AG10803 (cell line): Measurements from ENCODE around the gene ADAMTS4.
"Not testable (repeated sequence)": the region's sequence is repeated elsewhere in the genome, so short reads cannot be mapped to it uniquely, and the experiment has no call there.

Experiments
- DNase-seq: peaks from one replicate; pipeline ENCODE4 v3.0.0; 2010; ENCODE audit warnings: low read depth
- H3K4me3 ChIP-seq: 2 replicates; pipeline ENCODE4 v1.5.1; 2011; ENCODE audit warnings: mild to moderate bottlenecking, low read length, control low read depth
- TF ChIP-seq, protein P1 (sequence below): conservative IDR thresholded peaks from 2 replicates; pipeline ENCODE4 v1.5.1; 2011; ENCODE audit warnings: mild to moderate bottlenecking, low read length, control low read depth, inconsistent platforms

Gene ADAMTS4

DNA sequence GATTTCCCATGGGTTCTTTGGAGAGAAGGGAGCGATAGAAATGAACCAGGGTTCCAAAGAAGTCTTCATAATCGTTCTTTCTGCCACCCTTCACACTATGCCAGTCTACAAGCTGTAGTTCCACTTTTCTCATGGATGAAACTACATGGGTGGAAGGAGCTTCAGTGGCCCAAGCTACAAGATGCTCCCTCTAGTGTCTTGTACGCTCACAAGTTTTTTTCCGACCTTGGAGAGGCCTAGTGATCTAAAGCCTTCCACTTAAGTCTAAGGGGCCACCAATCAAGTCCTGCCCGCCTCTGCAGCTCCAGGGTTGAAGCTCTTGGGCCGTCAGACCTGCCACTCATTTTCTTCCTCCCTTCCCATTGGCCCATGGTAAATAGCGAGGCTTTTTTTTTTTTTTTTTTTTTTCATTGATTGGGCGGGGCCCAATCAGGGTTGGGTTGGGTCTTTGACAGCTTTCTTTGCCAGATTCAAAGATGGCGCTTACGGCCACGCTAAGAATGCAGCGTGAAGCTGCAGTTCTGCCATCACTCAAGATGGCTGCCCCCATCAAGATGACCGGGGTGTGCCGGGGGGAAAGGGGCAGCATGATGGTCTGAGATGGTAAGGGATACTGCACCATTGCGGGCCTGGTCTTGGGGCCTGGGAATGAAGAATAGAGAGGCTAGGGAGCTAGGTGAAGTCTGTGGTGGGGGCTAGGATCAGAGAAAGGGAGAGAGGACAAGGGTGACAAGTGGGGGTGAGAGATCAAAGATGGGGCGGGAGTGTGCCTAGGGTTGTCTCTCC lies 26.9 kb upstream of the ADAMTS4 start, which contains the start of gene TOMM40L:
TSS of gene TOMM40L (plus strand) at position 527 of the 786 bp plus-strand sequence. CDS start 430 bp downstream, outside the sequence.
- DNase-seq = peak; percentile 100
- peak within 1 kb of the TSS; percentile 93 for H3K4me3 ChIP-seq
- TF ChIP-seq, protein P1, sequence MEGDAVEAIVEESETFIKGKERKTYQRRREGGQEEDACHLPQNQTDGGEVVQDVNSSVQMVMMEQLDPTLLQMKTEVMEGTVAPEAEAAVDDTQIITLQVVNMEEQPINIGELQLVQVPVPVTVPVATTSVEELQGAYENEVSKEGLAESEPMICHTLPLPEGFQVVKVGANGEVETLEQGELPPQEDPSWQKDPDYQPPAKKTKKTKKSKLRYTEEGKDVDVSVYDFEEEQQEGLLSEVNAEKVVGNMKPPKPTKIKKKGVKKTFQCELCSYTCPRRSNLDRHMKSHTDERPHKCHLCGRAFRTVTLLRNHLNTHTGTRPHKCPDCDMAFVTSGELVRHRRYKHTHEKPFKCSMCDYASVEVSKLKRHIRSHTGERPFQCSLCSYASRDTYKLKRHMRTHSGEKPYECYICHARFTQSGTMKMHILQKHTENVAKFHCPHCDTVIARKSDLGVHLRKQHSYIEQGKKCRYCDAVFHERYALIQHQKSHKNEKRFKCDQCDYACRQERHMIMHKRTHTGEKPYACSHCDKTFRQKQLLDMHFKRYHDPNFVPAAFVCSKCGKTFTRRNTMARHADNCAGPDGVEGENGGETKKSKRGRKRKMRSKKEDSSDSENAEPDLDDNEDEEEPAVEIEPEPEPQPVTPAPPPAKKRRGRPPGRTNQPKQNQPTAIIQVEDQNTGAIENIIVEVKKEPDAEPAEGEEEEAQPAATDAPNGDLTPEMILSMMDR = peak; percentile 81

DNA sequence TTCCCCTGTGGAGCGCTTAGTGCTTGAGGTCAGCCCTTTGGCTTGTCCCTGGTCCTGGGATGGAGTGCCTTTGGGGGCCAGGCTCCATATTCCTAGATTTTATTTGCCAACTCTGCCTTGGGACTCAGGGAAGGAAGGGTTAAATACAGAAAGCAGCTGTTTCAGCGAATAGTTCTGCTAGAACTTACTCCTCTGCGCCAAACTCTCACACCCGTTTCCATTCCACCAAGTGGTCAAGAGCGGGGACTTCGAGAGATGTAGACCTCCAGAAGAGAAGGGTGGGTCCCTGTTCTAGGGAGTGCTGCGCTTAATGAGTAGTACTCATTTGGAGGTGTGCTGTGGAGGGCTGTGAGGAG lies 26.3 kb upstream of the ADAMTS4 start:
- no peak overlapping the region for H3K4me3 ChIP-seq
- no peak for DNase-seq
- TF ChIP-seq, protein P1 = no peak

DNA sequence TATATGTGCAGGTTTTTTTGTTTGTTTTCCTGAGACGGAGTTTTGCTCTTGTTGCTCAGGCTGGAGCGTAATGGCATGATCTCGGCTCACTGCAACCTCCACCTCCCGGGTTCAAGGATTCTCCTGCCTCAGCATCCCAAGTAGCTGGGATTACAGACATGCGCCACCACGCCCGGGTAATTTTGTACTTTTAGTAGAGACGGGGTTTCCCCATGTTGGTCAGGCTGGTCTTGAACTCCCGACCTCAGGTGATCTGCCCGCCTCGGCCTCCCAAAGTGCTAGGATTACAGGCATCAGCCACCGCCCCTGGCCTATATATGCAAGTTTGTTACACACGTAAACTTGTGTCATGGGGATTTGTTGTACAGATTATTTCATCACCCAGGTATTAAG lies 25.8 kb upstream of the ADAMTS4 start:
- DNase-seq = not testable (repeated sequence)

DNA sequence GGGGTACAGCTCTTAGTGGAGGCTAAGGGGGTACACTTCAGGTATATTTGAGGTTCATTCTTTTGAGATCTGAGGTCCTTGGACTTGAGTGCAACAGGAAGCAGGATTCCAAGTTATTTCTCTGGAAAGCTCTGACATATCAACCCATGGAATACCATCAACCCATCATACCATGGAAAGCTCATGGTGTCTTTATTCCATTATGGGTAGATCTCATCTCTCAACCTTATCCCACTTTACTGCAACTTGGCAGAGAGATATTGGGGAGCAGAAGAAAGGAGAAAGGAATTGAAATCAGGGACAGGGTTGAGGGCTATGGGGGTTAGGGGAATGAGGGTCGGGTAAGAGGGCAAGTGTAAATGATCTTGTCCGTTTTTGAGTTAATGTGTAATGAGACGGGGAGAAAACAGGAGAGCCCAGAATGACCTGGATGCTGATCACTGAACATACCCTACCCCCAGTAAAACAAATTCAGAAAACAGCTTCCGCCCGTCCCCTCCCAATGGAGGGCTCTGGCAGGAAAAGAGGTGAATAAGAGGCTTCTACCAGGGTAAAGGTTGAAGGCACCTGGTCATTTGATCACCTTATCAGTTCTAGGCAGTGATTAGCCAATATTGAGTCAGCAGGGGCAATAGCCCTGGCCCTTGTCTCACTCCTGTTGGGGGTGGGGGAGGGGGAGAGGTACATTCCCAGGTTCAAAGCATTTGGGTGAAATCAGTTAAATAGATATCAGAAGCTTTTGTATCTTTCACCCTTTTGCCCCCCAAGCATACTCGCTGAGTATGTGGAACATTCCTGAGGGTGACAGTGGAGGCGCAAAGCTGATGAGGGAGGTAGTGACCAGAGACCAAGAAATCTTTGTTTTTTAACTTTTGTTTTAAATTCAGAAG lies 25.2 kb upstream of the ADAMTS4 start:
- no peak overlapping the region for H3K4me3 ChIP-seq
- no peak for DNase-seq
- TF ChIP-seq, protein P1 = no peak

More for the DNA sequence above, 25.8 kb upstream of the ADAMTS4 start:
- not testable (repeated sequence) for H3K4me3 ChIP-seq

DNA sequence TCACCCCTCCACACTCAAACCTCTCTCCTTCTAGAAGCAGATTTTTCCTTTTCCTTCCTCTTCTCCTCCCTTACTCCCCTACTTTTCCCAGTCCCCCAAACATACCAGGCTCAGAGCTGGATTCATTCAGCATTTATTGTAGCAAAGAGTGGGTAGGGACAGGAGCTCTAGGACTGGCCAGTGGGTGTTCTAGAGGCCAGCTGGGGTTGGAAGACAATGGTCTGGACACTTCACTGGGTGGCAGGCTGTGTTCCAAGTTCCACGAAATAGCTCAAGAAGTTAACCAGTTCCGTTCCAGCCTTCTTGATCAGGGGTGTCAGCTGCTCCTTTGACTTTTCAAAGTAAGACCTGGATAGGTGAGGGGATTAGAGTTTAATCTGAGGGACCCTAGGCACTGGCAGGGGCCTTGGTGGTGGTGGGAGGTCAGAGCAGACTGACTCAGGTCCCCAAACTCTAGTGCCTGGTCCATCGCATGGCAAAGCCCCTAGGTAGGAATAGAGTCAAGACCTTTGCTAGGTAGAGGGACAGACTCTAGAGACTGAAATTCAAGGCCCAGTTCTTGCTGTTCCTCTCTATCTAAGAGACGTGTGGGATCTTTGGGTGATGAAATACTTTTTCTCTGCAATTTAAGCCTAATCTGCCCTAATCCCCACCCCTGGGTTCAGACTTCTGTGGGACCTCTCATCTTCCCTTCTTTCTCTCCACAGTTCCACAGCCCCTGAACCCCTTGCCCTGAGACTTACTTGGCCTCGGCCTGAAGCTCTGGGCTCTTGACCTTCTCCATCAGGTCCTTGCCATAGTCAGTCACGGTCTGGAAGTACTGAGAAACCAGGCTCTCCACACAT lies 23.5 kb upstream of the ADAMTS4 start:
- no peak for DNase-seq
- TF ChIP-seq, protein P1 = no peak
- no peak overlapping the region for H3K4me3 ChIP-seq

DNA sequence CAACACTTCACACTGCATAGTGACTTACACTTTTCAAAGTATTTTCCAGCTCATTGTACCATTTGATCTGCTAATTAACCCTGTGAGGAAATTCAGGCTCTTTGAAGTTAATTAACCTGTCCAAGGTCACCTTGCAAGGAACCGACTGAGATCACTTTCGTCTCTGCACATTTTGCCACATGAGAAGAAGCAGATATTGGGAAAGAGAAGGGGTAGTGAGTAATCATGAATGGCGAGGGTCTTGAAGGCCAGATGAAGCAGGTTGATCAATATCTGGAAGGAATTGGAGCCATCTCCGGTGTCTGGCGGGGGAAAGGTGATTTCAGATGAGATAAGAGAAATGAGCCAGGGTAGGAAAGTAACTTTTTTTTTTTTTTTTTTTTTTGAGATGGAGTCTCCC lies 21.1 kb upstream of the ADAMTS4 start:
- TF ChIP-seq, protein P1 = no peak
- no peak for DNase-seq
- no peak overlapping the region for H3K4me3 ChIP-seq
